MCF 10A (cell line): ENCODE measurements around the gene BAZ1A. TPM values are rescaled to one million over a fixed set of nuclear protein-coding genes. Genes with fewer than 3 reads are reported as not detected.

ENCODE experiments used
- BruUV-seq: library from RNA; stranded (reverse); fragments of 400-500 nt; replicated peaks from 2 replicates; lab custom pipeline; 2021; lab: Mats Ljungman, UMichigan
- CTCF ChIA-PET: fragments of 300-600 bp; sonication (Branson Sonifier 250); formaldehyde crosslinking; extraction: SDS; loops from one replicate; lab custom pipeline; 2021; ENCODE audit warnings: antibody characterized with exemption, inconsistent platforms; lab: Yijun Ruan, JAX
- POLR2A ChIA-PET: fragments of 300-600, 350-650 bp; sonication (Branson Sonifier 250); formaldehyde crosslinking; extraction: SDS; loops from one replicate; lab custom pipeline; 2020; ENCODE audit warnings: antibody characterized with exemption, inconsistent platforms; lab: Yijun Ruan, JAX
- DNase-seq: peaks from one replicate; pipeline ENCODE4 v3.0.0-alpha.2; 2018; ENCODE audit not compliant: unreplicated experiment
- H3K27ac Mint-ChIP-seq: one replicate; pipeline ENCODE4 v1.8.0; 2022; ENCODE audit warnings: mild to moderate bottlenecking, low read depth, mixed read lengths; ENCODE audit not compliant: unreplicated experiment
- H3K27me3 Mint-ChIP-seq: one replicate; pipeline ENCODE4 v1.8.0; 2022; ENCODE audit warnings: mixed read lengths; ENCODE audit not compliant: insufficient read depth, unreplicated experiment
- H3K36me3 Mint-ChIP-seq: one replicate; pipeline ENCODE4 v1.8.0; 2022; ENCODE audit warnings: mild to moderate bottlenecking, moderate library complexity, mixed read lengths; ENCODE audit not compliant: insufficient read depth, unreplicated experiment
- H3K4me1 Mint-ChIP-seq: one replicate; pipeline ENCODE4 v1.8.0; 2022; ENCODE audit warnings: mixed read lengths; ENCODE audit not compliant: insufficient read depth, unreplicated experiment
- H3K4me3 Mint-ChIP-seq: one replicate; pipeline ENCODE4 v1.8.0; 2022; ENCODE audit warnings: mild to moderate bottlenecking, moderate library complexity, mixed read lengths; ENCODE audit not compliant: unreplicated experiment
- H3K9me3 Mint-ChIP-seq: one replicate; pipeline ENCODE4 v1.8.0; 2022; ENCODE audit warnings: mixed read lengths; ENCODE audit not compliant: unreplicated experiment
- intact Hi-C: fragments of 100-400 bp; cut with micrococcal nuclease; formaldehyde crosslinking; loops from 2 replicates; pipeline ENCODE4 v1.14.1; 2022
- total RNA-seq: library from RNA; stranded (reverse); gene quantifications from 2 replicates; pipeline ENCODE4 v1.2.3, GENCODE V29; 2022
- TF ChIP-seq, protein P1 (sequence below): fragments of 200-600 bp; IDR thresholded peaks from one replicate; pipeline ENCODE4 v1.8.0; 2022; ENCODE audit warnings: antibody characterized with exemption, mild to moderate bottlenecking; ENCODE audit not compliant: unreplicated experiment

The BAZ1A gene
- total RNA-seq, 1 experiment from 2014 or later = 44.6 TPM

GRCh38 chr14:34766060-34766459, 109.1 kb downstream of the BAZ1A start:
- Mint-ChIP-seq H3K27me3 (no peaks in the 10 kb centered on the region), H3K4me3 (no peak overlapping the region), H3K27ac (no peak overlapping the region), H3K9me3 (no peaks in the 10 kb centered on the region), H3K4me1 (no peaks in the 10 kb centered on the region), H3K36me3 (peaks cover 67% of the 10 kb centered on the region)
- no TSS peak for BruUV-seq
- ChIA-PET CTCF (interaction anchor here (0.6 to 0.7 kb wide), 2 partner anchors 9 to 181 kb away, joined by 3 to 4 read pairs; no protein-coding TSS in a partner anchor), POLR2A (interaction anchor here (0.6 kb wide), 1 partner anchor 538 kb away, joined by 3 read pairs; no protein-coding TSS in a partner anchor)
- no peak for DNase-seq
- TF ChIP-seq, protein P1, sequence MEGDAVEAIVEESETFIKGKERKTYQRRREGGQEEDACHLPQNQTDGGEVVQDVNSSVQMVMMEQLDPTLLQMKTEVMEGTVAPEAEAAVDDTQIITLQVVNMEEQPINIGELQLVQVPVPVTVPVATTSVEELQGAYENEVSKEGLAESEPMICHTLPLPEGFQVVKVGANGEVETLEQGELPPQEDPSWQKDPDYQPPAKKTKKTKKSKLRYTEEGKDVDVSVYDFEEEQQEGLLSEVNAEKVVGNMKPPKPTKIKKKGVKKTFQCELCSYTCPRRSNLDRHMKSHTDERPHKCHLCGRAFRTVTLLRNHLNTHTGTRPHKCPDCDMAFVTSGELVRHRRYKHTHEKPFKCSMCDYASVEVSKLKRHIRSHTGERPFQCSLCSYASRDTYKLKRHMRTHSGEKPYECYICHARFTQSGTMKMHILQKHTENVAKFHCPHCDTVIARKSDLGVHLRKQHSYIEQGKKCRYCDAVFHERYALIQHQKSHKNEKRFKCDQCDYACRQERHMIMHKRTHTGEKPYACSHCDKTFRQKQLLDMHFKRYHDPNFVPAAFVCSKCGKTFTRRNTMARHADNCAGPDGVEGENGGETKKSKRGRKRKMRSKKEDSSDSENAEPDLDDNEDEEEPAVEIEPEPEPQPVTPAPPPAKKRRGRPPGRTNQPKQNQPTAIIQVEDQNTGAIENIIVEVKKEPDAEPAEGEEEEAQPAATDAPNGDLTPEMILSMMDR = no peak
- intact Hi-C loops = loop anchor here (10.0 kb wide), 1 partner anchor 109 kb away; the partner anchor contains the start of gene BAZ1A

- no TSS peak for BruUV-seq
- no peak for DNase-seq
- Mint-ChIP-seq H3K27me3 (no peaks in the 10 kb centered on the region), H3K27ac (no peak overlapping the region), H3K4me1 (no peaks in the 10 kb centered on the region), H3K9me3 (no peaks in the 10 kb centered on the region), H3K36me3 (peaks cover 82% of the 10 kb centered on the region), H3K4me3 (no peak overlapping the region)
- POLR2A ChIA-PET = no interaction called here
- CTCF ChIA-PET = no interaction called here
- TF ChIP-seq, protein P1 = no peak
- intact Hi-C loops = no loop called here
Observed at GRCh38 chr14:34755215-34755614, 119.9 kb downstream of the BAZ1A start.

DNA sequence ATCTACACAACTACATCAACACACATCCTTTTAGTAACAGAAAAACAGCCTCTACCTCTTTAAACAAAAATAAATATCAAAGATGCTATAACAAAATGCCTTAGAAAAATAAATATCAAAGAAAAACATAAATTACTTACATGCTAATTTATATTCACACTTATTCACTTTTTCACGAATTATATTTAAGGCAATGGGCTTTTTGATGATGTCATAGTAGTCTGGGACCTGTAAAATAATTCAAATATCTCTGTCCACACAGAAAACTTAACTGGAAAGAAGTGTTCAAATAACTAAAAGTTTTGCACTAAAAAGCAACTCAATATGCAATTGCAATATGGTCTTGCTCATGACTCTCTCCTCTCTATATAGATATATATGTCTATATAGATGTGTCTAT, 120.5 kb downstream of the BAZ1A start:
- ChIA-PET CTCF (no interaction called here), POLR2A (no interaction called here)
- H3K9me3 Mint-ChIP-seq = no peaks in the 10 kb centered on the region
- no TSS peak for BruUV-seq
- no peaks in the 10 kb centered on the region for H3K27me3 Mint-ChIP-seq
- H3K4me1 Mint-ChIP-seq = no peaks in the 10 kb centered on the region
- TF ChIP-seq, protein P1 = no peak
- peaks cover 82% of the 10 kb centered on the region for H3K36me3 Mint-ChIP-seq
- H3K27ac Mint-ChIP-seq = no peak overlapping the region
- intact Hi-C loops = no loop called here
- no peak overlapping the region for H3K4me3 Mint-ChIP-seq
- no peak for DNase-seq

DNA sequence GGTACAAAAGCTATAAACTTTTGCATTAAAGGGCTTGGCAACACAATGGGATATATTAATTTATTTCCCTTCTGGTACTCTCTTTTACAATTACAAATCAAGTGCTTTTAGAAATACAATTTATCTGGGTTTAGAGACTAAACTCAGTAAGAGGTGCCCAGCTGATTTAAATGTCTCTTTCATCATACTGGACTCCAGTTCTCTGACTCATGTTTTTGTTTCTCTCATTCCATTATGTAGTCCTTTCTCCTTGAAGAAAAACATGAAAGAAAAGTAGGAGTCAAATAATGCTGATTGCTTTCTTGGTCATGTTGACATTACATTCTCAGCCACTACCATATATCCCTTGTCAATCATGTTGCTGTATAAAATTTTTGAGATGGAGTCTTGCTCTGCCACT, 124.5 kb downstream of the BAZ1A start:
- no peak overlapping the region for H3K4me3 Mint-ChIP-seq
- H3K4me1 Mint-ChIP-seq = no peaks in the 10 kb centered on the region
- intact Hi-C loops = no loop called here
- peak; percentile 42 for DNase-seq
- no TSS peak for BruUV-seq
- ChIA-PET POLR2A (interaction anchor here (0.6 to 1.3 kb wide), 5 partner anchors 17 to 371 kb away, joined by 3 to 5 read pairs (median 3); partner anchors contain the start of gene PPP2R3C), CTCF (interaction anchor here (1.1 kb wide), 1 partner anchor 29 kb away, joined by 5 read pairs; no protein-coding TSS in a partner anchor)
- H3K9me3 Mint-ChIP-seq = no peaks in the 10 kb centered on the region
- H3K27ac Mint-ChIP-seq = peak overlapping the region; percentile 7
- H3K36me3 Mint-ChIP-seq = peaks cover 64% of the 10 kb centered on the region
- no peaks in the 10 kb centered on the region for H3K27me3 Mint-ChIP-seq
- TF ChIP-seq, protein P1 = no peak
